Panc1 (cell line): ENCODE results near the gene SMAD3.

Experiments used
- POLR2AphosphoS5 ChIP-seq: IDR thresholded peaks from 2 replicates; pipeline ENCODE4 v1.6.1; 2012; ENCODE audit warnings: mild to moderate bottlenecking, low read depth, low read length, moderate library complexity
- SIN3A ChIP-seq: IDR thresholded peaks from 2 replicates; pipeline ENCODE4 v1.6.1; 2012; ENCODE audit warnings: low read depth, mild to moderate bottlenecking, low read length, moderate library complexity, borderline replicate concordance; ENCODE audit not compliant: insufficient read depth
- TCF7L2 ChIP-seq: IDR thresholded peaks from 2 replicates; pipeline ENCODE4 v1.6.1; 2011; ENCODE audit warnings: mild to moderate bottlenecking, low read depth, low read length, inconsistent platforms
- TF ChIP-seq, protein P1 (sequence below): fragments of 450-650 bp; IDR thresholded peaks from 2 replicates; pipeline ENCODE4 v1.5.1; 2017; ENCODE audit warnings: mild to moderate bottlenecking
- TF ChIP-seq, protein P2 (sequence below), 2 experiments: IDR thresholded peaks; 2 replicates each; pipeline ENCODE4 v1.6.1; 2011 to 2012; ENCODE audit warnings: low read depth in 2 of 2, control low read depth in 1 of 2, low read length in 1 of 2, mild to moderate bottlenecking in 1 of 2, moderate library complexity in 1 of 2; ENCODE audit not compliant: insufficient read depth in 1 of 2

DNA sequence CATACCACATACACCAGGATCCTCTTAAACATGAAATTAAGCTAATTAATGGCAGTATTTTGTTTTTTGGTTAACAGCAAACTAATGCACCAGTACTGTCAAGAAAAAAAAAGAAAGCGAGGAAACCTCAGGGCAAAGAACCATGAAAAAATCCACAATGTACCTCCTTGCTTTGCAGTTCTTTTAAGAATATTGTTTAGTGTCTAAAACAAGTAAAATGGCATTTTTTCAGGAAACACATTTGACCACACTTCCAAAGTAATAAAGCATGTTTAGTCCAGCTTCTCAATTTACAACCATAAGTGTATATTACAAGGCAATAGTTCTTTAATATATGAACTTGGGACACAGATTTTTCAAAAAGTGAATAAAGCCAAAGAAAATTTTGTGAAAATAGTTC, 162.4 kb downstream of the SMAD3 start:
- TF ChIP-seq, protein P1, sequence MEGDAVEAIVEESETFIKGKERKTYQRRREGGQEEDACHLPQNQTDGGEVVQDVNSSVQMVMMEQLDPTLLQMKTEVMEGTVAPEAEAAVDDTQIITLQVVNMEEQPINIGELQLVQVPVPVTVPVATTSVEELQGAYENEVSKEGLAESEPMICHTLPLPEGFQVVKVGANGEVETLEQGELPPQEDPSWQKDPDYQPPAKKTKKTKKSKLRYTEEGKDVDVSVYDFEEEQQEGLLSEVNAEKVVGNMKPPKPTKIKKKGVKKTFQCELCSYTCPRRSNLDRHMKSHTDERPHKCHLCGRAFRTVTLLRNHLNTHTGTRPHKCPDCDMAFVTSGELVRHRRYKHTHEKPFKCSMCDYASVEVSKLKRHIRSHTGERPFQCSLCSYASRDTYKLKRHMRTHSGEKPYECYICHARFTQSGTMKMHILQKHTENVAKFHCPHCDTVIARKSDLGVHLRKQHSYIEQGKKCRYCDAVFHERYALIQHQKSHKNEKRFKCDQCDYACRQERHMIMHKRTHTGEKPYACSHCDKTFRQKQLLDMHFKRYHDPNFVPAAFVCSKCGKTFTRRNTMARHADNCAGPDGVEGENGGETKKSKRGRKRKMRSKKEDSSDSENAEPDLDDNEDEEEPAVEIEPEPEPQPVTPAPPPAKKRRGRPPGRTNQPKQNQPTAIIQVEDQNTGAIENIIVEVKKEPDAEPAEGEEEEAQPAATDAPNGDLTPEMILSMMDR: no peak
- TF ChIP-seq TCF7L2: no peak
- no peak for TF ChIP-seq POLR2AphosphoS5
- TF ChIP-seq SIN3A: no peak
- TF ChIP-seq, protein P2, sequence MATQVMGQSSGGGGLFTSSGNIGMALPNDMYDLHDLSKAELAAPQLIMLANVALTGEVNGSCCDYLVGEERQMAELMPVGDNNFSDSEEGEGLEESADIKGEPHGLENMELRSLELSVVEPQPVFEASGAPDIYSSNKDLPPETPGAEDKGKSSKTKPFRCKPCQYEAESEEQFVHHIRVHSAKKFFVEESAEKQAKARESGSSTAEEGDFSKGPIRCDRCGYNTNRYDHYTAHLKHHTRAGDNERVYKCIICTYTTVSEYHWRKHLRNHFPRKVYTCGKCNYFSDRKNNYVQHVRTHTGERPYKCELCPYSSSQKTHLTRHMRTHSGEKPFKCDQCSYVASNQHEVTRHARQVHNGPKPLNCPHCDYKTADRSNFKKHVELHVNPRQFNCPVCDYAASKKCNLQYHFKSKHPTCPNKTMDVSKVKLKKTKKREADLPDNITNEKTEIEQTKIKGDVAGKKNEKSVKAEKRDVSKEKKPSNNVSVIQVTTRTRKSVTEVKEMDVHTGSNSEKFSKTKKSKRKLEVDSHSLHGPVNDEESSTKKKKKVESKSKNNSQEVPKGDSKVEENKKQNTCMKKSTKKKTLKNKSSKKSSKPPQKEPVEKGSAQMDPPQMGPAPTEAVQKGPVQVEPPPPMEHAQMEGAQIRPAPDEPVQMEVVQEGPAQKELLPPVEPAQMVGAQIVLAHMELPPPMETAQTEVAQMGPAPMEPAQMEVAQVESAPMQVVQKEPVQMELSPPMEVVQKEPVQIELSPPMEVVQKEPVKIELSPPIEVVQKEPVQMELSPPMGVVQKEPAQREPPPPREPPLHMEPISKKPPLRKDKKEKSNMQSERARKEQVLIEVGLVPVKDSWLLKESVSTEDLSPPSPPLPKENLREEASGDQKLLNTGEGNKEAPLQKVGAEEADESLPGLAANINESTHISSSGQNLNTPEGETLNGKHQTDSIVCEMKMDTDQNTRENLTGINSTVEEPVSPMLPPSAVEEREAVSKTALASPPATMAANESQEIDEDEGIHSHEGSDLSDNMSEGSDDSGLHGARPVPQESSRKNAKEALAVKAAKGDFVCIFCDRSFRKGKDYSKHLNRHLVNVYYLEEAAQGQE (IDR thresholded peaks at IDR 0.05; ENCODE audit: insufficient read depth in 1 of 2, low read depth in 2 of 2, low read length in 1 of 2): no peak
